ENCODE measurements around the gene STAB1. TPM values are rescaled to one million over a fixed set of nuclear protein-coding genes. Genes with fewer than 3 reads are reported as not detected.
A peak's percentile ranks its signal among the peaks of the same experiment; 100 is the strongest.

The STAB1 gene
- total RNA-seq, 3 donors from 2014 or later (not counting 1 experiment from before 2014, with no cell fraction given) = 1.8 to 26.5 (median 5.9) TPM

DNA sequence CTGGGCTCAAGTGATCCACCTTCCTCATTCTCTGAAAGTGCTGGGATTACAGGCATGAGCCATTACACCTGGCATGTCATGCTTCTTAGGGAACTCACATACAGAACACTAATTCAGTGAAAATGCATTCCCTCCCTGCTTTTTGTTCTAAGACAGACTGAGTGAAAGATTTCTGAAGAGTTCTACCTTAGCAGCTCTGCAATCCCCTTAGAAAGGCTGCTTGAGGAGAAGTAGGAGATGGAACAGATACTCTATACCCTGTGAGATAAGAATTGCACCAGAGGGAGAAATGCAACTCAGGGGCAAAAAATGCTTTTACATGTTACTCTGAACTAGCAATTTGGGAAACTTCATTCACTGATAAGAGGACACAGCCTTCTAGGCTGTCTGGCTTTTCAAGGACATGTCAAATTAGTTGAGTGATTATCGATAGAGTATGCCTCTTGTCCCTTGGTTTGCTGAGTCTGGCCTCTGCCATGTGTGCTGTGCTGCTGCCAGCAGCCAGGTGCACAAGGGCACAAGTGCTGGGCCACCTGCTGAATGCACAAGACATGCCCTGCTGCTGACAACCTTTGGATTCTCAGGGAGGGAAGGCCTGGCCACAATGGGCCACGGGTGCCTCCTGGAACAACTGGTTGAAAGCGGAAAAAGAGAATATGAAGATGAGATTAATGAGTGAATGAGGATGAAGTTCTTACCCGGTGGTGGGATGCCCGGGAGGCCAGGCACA, 59.1 kb downstream of the STAB1 start:
- Histone ChIP-seq H3K4me3 (ENCODE audit: low read length) (no peak overlapping the region), H3K36me3 (ENCODE audit: control insufficient read depth, insufficient read depth, low read length) (peaks cover 66% of the 10 kb centered on the region), H3K4me1 (ENCODE audit: control insufficient read depth, insufficient read depth, low read length) (no peaks in the 10 kb centered on the region), H3K27ac (ENCODE audit: low read length) (no peak overlapping the region), H3K9me3 (ENCODE audit: control insufficient read depth, insufficient read depth, low read length) (no peaks in the 10 kb centered on the region), H3K27me3 (ENCODE audit: control insufficient read depth, insufficient read depth, low read length) (no peaks in the 10 kb centered on the region)
- WGBS (ENCODE audit: insufficient coverage) = 97% methylated on average over 5 of the region's 5 CpGs
- H3K36me3 Mint-ChIP-seq = peaks cover 13% of the 10 kb centered on the region
- peaks cover 0 to 4% of the 10 kb centered on the region in 2 donors for H3K4me1 Mint-ChIP-seq
- ATAC-seq = no peak
- H3K27me3 Mint-ChIP-seq (ENCODE audit: low read depth in 2 of 2) = no peaks in the 10 kb centered on the region
- TF ChIP-seq, protein P1, sequence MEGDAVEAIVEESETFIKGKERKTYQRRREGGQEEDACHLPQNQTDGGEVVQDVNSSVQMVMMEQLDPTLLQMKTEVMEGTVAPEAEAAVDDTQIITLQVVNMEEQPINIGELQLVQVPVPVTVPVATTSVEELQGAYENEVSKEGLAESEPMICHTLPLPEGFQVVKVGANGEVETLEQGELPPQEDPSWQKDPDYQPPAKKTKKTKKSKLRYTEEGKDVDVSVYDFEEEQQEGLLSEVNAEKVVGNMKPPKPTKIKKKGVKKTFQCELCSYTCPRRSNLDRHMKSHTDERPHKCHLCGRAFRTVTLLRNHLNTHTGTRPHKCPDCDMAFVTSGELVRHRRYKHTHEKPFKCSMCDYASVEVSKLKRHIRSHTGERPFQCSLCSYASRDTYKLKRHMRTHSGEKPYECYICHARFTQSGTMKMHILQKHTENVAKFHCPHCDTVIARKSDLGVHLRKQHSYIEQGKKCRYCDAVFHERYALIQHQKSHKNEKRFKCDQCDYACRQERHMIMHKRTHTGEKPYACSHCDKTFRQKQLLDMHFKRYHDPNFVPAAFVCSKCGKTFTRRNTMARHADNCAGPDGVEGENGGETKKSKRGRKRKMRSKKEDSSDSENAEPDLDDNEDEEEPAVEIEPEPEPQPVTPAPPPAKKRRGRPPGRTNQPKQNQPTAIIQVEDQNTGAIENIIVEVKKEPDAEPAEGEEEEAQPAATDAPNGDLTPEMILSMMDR (IDR thresholded peaks at IDR 0.05) = no peak
- no peaks in the 10 kb centered on the region for H3K9me3 Mint-ChIP-seq
- H3K4me3 Mint-ChIP-seq = no peak overlapping the region
- no peak for DNase-seq
- intact Hi-C loops (cut with micrococcal nuclease) = no loop called here
- H3K27ac Mint-ChIP-seq = peak overlapping the region in 1 of 2 donors; percentile 27

DNA sequence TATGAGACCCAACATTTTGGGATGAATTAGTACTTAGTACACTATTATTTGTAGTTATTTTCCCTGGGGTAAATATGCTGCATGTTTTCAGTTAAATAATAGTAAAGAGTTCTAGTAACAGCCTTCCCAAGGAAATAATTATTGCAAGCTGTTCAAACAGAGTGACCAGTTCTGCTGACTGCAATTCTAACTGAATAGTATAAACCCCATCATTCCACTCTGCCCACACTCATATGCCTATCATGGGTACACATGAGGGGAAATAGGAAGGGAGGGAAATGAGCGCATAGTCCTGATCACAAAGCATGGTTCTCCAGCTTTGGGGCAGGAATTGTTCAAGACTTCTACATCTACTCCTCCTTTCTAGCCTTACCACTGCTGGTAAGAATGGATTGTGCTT, 59.9 kb downstream of the STAB1 start:
- TF ChIP-seq, protein P1 (IDR thresholded peaks at IDR 0.05) = no peak

DNA sequence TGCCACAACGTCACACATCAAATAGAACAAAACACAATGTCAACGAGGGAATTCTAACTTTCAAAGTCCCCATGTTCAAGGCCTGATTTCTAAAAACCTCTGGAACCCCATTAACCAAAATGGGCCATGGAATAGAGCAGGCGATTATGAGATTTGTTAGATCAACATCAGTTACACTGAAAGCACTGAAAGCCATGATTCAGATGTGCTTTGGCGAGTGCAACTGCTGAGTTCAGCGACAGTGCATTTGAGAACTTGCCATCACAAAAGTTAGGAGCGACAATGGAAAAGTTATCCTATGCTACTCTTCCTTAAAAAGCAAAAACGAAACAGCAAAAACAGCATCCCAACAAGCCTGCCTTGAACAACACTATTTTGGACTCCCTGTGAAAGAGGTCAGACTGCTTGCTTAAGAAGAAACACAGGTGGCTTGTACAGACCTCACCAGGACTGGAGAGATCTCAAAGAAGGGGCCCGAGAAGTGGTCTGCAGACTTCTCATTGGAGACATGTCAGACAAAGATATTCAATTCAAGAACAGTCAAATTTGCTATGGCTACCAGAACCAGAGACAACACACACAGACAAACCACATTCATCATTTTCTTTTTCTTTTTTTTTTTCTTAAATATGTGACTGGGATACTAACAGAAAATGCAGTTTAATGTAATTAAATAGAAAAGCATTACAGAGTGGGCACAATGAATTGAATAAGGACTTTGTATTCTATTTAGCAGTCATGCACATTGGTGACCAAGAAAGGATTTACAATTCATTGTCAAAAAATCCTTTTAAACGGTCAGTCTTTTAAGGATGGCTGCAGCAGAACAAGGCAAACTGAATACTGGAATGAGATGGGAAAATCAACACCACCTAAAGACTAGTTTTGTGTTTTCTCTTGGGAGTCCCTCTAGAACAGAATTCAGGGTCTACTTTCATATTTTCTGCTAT, 62.1 kb downstream of the STAB1 start:
- Histone ChIP-seq H3K4me1 (ENCODE audit: control insufficient read depth, insufficient read depth, low read length) (no peaks in the 10 kb centered on the region), H3K36me3 (ENCODE audit: control insufficient read depth, insufficient read depth, low read length) (peaks cover 75% of the 10 kb centered on the region), H3K27me3 (ENCODE audit: control insufficient read depth, insufficient read depth, low read length) (no peaks in the 10 kb centered on the region), H3K4me3 (ENCODE audit: low read length) (no peak overlapping the region), H3K27ac (ENCODE audit: low read length) (no peak overlapping the region), H3K9me3 (ENCODE audit: control insufficient read depth, insufficient read depth, low read length) (no peaks in the 10 kb centered on the region)
- Mint-ChIP-seq H3K27ac (no peak overlapping the region), H3K9me3 (no peaks in the 10 kb centered on the region), H3K4me3 (no peak overlapping the region), H3K4me1 (peaks cover 0 to 4% of the 10 kb centered on the region in 2 donors), H3K36me3 (peaks cover 25% of the 10 kb centered on the region), H3K27me3 (ENCODE audit: low read depth in 2 of 2) (no peaks in the 10 kb centered on the region)
- intact Hi-C loops (cut with micrococcal nuclease) = no loop called here
- ATAC-seq = no peak
- WGBS (ENCODE audit: insufficient coverage) = 99% methylated on average over 9 of the region's 9 CpGs
- DNase-seq = no peak
- TF ChIP-seq, protein P1 (IDR thresholded peaks at IDR 0.05) = no peak

More for the DNA sequence above, 59.9 kb downstream of the STAB1 start:
- Mint-ChIP-seq H3K27ac (no peak overlapping the region), H3K36me3 (peaks cover 15% of the 10 kb centered on the region), H3K4me3 (no peak overlapping the region), H3K9me3 (no peaks in the 10 kb centered on the region), H3K4me1 (peaks cover 0 to 4% of the 10 kb centered on the region in 2 donors), H3K27me3 (ENCODE audit: low read depth in 2 of 2) (no peaks in the 10 kb centered on the region)
- Histone ChIP-seq H3K27me3 (ENCODE audit: control insufficient read depth, insufficient read depth, low read length) (no peaks in the 10 kb centered on the region), H3K4me3 (ENCODE audit: low read length) (no peak overlapping the region), H3K36me3 (ENCODE audit: control insufficient read depth, insufficient read depth, low read length) (peaks cover 75% of the 10 kb centered on the region), H3K4me1 (ENCODE audit: control insufficient read depth, insufficient read depth, low read length) (no peaks in the 10 kb centered on the region), H3K27ac (ENCODE audit: low read length) (no peak overlapping the region), H3K9me3 (ENCODE audit: control insufficient read depth, insufficient read depth, low read length) (no peaks in the 10 kb centered on the region)
- intact Hi-C loops (cut with micrococcal nuclease) = no loop called here
- DNase-seq = no peak
- no CpG with 5 or more reads among the region's 1 CpG for WGBS (ENCODE audit: insufficient coverage)
- ATAC-seq = no peak

Data from natural killer cell (primary cell).